PFSK-1 (cell line): ENCODE data around the gene KMT2C.

ENCODE experiments used
- FOXP2 ChIP-seq: optimal IDR thresholded peaks from 2 replicates; pipeline ENCODE3; 2011; ENCODE audit warnings: borderline replicate concordance, control low read depth, inconsistent platforms; ENCODE audit not compliant: insufficient read depth; ENCODE audit errors: extremely low read length, extremely low read depth
- POLR2AphosphoS5 ChIP-seq: IDR thresholded peaks from 2 replicates; pipeline ENCODE4 v1.6.1; 2012; ENCODE audit warnings: low read depth, mild to moderate bottlenecking, control low read depth, low read length, moderate library complexity
- SIN3A ChIP-seq: IDR thresholded peaks from 2 replicates; pipeline ENCODE4 v1.6.1; 2012; ENCODE audit warnings: mild to moderate bottlenecking, low read length, moderate library complexity, borderline replicate concordance; ENCODE audit not compliant: insufficient read depth
- TAF1 ChIP-seq: IDR thresholded peaks from 2 replicates; pipeline ENCODE4 v1.6.1; 2012; ENCODE audit warnings: low read length, control low read depth, borderline replicate concordance; ENCODE audit not compliant: insufficient read depth
- TF ChIP-seq, protein P1 (sequence below), 2 experiments: IDR thresholded peaks; 2 replicates each; pipeline versions ENCODE4 v1.6.1 to v1.8.0; 2011 to 2012; ENCODE audit warnings: low read depth in 2 of 2, low read length in 2 of 2, control low read depth in 1 of 2, inconsistent platforms in 1 of 2, mild to moderate bottlenecking in 1 of 2, moderate library complexity in 1 of 2; ENCODE audit not compliant: insufficient read depth in 1 of 2

The KMT2C gene

DNA sequence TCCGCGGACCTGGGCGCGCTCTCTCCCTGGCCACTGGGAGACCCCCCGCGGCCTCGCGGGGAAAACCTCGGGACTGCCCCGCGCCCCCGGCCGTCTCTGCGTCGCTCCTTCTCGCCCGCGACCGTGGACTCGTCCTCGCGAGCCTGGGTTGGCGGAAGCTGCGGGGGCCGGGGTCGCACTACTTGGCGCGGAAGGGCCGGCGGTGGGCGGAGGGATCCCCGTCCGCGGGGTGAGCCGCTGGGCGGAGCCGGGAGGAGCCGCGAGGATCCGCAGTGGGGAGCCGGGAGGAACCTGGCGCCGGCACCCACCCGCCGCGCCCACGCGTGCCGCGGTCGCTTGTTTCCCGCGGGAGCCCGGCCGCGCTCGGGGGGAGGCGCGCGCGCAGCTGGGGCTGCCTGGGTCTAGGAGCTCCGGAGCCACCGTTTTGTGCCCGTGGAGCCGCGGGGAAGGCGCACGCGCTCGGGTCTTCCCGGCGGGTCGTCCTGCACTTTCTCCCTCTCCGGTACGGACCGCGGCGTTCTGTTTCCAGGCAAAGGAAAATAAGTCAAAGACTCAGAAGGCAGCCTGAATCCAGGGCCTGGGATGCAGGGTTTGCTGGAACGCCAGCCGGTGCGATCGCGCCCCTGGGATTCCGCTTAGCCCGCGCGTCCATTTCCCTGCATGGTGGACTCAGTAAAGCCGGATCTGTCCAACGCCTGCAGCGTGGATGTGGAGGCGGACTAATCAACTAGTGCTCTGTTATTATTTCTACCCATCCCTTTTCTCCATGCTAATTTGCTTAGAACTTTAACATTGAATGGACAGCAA lies 28.7 kb upstream of the KMT2C start:
- TF ChIP-seq, protein P1, sequence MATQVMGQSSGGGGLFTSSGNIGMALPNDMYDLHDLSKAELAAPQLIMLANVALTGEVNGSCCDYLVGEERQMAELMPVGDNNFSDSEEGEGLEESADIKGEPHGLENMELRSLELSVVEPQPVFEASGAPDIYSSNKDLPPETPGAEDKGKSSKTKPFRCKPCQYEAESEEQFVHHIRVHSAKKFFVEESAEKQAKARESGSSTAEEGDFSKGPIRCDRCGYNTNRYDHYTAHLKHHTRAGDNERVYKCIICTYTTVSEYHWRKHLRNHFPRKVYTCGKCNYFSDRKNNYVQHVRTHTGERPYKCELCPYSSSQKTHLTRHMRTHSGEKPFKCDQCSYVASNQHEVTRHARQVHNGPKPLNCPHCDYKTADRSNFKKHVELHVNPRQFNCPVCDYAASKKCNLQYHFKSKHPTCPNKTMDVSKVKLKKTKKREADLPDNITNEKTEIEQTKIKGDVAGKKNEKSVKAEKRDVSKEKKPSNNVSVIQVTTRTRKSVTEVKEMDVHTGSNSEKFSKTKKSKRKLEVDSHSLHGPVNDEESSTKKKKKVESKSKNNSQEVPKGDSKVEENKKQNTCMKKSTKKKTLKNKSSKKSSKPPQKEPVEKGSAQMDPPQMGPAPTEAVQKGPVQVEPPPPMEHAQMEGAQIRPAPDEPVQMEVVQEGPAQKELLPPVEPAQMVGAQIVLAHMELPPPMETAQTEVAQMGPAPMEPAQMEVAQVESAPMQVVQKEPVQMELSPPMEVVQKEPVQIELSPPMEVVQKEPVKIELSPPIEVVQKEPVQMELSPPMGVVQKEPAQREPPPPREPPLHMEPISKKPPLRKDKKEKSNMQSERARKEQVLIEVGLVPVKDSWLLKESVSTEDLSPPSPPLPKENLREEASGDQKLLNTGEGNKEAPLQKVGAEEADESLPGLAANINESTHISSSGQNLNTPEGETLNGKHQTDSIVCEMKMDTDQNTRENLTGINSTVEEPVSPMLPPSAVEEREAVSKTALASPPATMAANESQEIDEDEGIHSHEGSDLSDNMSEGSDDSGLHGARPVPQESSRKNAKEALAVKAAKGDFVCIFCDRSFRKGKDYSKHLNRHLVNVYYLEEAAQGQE (IDR thresholded peaks at IDR 0.05; ENCODE audit: insufficient read depth in 1 of 2, low read depth in 2 of 2, low read length in 2 of 2) = peak in 1 of 2 experiments; percentile 75; a peak in 2 of 4 replicates
- TF ChIP-seq TAF1 (peak; percentile 37; the same call in 1 of the 2 replicates), POLR2AphosphoS5 (peak; percentile 76), SIN3A (no peak), FOXP2 (peak; percentile 56)

DNA sequence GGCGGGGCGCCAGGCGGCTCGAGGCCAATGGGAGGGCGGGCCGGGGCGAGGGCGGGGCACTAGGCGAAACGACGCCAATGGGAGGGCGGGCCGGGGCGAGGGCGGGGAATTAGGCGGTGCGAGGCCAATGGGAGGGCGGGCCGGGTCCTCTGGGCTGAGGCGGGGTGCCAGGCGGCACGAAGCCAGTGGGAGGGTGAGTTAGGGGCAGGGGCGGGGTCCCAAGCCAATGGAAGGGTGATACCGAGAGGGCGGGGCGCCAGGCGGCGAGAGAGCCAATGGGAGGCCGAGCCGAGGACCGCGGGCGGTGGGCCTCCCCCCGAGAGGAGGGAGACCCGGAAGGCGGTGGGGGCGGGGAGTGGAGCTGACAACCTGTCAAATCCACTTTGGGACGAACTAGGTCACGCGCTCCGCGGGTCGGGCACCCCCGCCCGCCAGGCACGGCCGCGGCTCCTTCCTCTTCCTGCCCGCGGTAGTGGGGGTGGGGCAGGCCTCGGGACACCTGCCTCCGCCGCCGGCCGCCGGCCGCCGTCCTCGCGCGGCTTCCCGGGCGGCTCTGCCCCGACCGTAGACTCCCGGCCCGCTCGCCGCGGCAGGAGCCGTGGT lies 28.0 kb upstream of the KMT2C start:
- peak; percentile 8; the same call in 1 of the 2 replicates for TF ChIP-seq POLR2AphosphoS5
- TF ChIP-seq, protein P1 (IDR thresholded peaks at IDR 0.05; ENCODE audit: insufficient read depth in 1 of 2, low read depth in 2 of 2, low read length in 2 of 2) = no peak

DNA sequence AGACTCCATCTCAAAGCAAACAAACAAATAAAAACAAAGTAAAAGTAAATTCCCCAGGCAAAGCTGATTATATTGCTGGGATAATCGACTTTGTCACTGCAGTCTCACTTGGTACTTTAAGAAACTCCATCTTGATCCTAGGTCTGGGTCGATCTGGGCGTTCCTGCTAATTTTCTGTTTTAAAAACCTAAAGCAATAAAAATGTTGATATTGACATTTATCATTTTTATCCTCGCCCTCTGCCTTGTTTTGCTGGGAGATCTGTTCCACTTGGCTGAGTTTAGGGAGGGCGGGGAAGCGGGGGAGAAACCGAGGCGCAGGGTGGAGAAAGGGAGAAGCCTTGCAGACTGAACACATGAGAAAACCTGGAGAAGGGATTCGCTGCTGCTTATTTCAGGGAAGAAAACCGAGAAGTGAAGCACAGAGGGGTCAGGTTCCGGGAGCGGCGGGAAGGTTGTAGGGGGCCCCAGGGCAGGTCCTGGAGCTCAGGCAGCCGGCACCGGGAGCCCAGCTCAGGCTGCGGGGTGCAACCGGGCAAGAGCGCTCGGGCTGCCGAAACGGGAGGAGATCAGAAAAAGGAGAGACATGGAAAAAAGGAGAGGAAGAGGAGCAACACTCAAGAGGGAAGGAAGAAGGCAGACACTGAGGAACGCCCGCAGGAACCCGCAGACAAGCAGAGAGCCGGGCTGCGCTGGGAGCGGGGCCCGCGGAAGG lies 27.3 kb upstream of the KMT2C start:
- TF ChIP-seq POLR2AphosphoS5 = peak; percentile 85; the same call in 1 of the 2 replicates
- peak; percentile 86 for TF ChIP-seq TAF1
- TF ChIP-seq SIN3A = peak; percentile 70; the same call in 1 of the 2 replicates
- TF ChIP-seq FOXP2 = peak; percentile 27
- TF ChIP-seq, protein P1 (IDR thresholded peaks at IDR 0.05; ENCODE audit: insufficient read depth in 1 of 2, low read depth in 2 of 2, low read length in 2 of 2) = 0 out of 4 replicates have a peak, but pooled peaks of 1 of the 2 experiments have one; percentile 31

DNA sequence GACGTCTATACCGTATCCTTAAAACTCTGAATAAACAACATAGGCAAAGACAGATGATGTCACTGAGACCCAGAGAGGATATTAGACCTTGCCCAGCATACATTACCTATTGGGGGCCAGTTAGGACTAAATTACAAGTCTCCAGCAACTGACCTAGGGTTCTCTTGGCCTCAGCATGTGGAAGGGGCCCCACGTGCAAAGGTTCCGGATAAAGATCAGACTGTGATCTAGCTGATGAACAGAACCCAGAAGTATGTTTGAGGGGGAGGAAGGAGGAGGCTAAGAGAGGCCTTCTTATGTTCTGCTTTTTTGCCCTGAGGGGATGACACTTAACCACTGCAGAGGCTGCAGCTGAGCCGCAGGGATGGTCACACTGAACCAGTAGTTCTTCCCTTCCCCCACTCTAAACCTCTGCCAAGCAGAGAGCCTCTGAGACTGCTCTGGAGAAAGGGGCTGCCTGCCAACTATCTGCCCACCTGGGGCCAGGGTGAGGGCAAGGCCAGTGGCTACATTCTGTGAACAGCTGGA lies 24.0 kb upstream of the KMT2C start:
- no peak for TF ChIP-seq TAF1
- TF ChIP-seq FOXP2 = no peak
- no peak for TF ChIP-seq POLR2AphosphoS5
- TF ChIP-seq SIN3A = no peak
- TF ChIP-seq, protein P1 (IDR thresholded peaks at IDR 0.05; ENCODE audit: insufficient read depth in 1 of 2, low read depth in 2 of 2, low read length in 2 of 2) = no peak
